ENCODE data around the gene AREL1. TPM values are rescaled to one million over a fixed set of nuclear protein-coding genes. Genes with fewer than 3 reads are reported as not detected.

Gene AREL1
- total RNA-seq, 1 experiment from 2014 or later: 45.9 TPM

- Histone ChIP-seq H3K79me2 (ENCODE audit: insufficient read depth, low read length) (no peaks in the 10 kb centered on the region), H2AFZ (ENCODE audit: low read depth, low read length, poor library complexity, severe bottlenecking) (no peak overlapping the region), H3K36me3 (ENCODE audit: control insufficient read depth in 1 of 2, insufficient read depth in 2 of 2, low read length in 2 of 2) (no peaks in the 10 kb centered on the region), H4K20me1 (ENCODE audit: insufficient read depth) (no peaks in the 10 kb centered on the region), H3K27ac (ENCODE audit: low read depth, low read length) (no peak overlapping the region), H3K27me3 (ENCODE audit: insufficient read depth, low read length) (0 out of 2 replicates have a peak, but pooled peaks cover 6% of the 10 kb centered on the region), H3K9ac (ENCODE audit: low read length) (no peak overlapping the region), H3K9me2 (ENCODE audit: insufficient read depth) (no peaks in the 10 kb centered on the region), H3K4me2 (ENCODE audit: low read length) (no peak overlapping the region), H3K4me1 (ENCODE audit: control insufficient read depth in 1 of 2, insufficient read depth in 2 of 2, low read length in 2 of 2) (peaks cover 40 to 51% of the 10 kb centered on the region in 2 experiments), H3K4me3 (replicated peaks in 1 of 2; ENCODE audit: low read depth in 1 of 2, low read length in 2 of 2) (no peak overlapping the region), H3K9me3 (ENCODE audit: control insufficient read depth in 1 of 2, insufficient read depth in 1 of 2, low read depth in 1 of 2, low read length in 2 of 2) (no peaks in the 10 kb centered on the region)
- DNase-seq (ENCODE audit: low read depth, low spot score) (no peak), ATAC-seq (no peak)
- RAD21 ChIA-PET (ENCODE audit: low non-redundant PET in 1 of 2, low total read pairs in 2 of 2, uncharacterized antibody in 2 of 2, unreplicated experiment in 2 of 2): no interaction called here
- intact Hi-C loops (cut with micrococcal nuclease): no loop called here
- BruUV-seq (replicated peaks): no TSS peak
- CTCF ChIA-PET: interaction anchor here (0.7 to 1.6 kb wide), 2 partner anchors 13 kb away, joined by 3 to 6 read pairs; no protein-coding TSS in a partner anchor
- no peak for TF ChIP-seq POLR2AphosphoS5 (IDR thresholded peaks at IDR 0.05; ENCODE audit: low read depth, low read length)
- TF ChIP-seq, protein P1, sequence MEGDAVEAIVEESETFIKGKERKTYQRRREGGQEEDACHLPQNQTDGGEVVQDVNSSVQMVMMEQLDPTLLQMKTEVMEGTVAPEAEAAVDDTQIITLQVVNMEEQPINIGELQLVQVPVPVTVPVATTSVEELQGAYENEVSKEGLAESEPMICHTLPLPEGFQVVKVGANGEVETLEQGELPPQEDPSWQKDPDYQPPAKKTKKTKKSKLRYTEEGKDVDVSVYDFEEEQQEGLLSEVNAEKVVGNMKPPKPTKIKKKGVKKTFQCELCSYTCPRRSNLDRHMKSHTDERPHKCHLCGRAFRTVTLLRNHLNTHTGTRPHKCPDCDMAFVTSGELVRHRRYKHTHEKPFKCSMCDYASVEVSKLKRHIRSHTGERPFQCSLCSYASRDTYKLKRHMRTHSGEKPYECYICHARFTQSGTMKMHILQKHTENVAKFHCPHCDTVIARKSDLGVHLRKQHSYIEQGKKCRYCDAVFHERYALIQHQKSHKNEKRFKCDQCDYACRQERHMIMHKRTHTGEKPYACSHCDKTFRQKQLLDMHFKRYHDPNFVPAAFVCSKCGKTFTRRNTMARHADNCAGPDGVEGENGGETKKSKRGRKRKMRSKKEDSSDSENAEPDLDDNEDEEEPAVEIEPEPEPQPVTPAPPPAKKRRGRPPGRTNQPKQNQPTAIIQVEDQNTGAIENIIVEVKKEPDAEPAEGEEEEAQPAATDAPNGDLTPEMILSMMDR (IDR thresholded peaks at IDR 0.05 in 2 of 3, conservative IDR thresholded peaks at IDR 0.05 in 1 of 3; ENCODE audit: borderline replicate concordance in 1 of 3, insufficient read depth in 1 of 3, low read depth in 2 of 3, low read length in 2 of 3): no peak
- no peak for TF ChIP-seq MAX (IDR thresholded peaks at IDR 0.05)
- no peak for TF ChIP-seq EGR1 (IDR thresholded peaks at IDR 0.05; ENCODE audit: low read depth)
- POLR2A ChIA-PET: no interaction called here
Measured at GRCh38 chr14:74622257-74622656, 90.6 kb downstream of the AREL1 start.

DNA sequence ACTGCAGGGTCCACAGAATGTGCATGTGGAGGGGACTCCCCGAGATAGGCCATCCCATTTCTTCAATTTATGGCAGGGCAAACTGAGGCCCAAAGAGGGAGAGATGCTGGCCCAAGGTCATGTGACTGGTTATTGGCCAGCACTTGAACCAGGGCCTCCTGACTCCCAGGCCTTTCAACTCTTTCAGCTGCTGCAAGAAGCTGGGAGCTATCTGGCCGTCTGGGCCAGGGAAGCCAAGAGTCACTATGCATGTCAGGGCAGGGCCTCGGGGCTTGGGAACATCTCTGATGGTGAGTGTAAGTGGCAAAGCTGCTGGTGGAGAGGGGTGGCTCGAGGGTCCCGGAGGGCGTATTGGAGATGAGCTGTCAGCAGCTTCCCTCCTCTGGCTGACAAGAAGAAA is 91.3 kb downstream of the AREL1 start:
- no peaks in the 10 kb centered on the region for H3K9me2 ChIP-seq (ENCODE audit: insufficient read depth)
- H3K9ac ChIP-seq (ENCODE audit: low read length): no peak overlapping the region
- ATAC-seq (no peak), DNase-seq (ENCODE audit: low read depth, low spot score) (no peak)
- no peaks in the 10 kb centered on the region for H3K36me3 ChIP-seq (ENCODE audit: control insufficient read depth in 1 of 2, insufficient read depth in 2 of 2, low read length in 2 of 2)
- ChIA-PET CTCF (interaction anchor here (0.7 to 1.0 kb wide), 2 partner anchors 9 to 12 kb away, joined by 3 read pairs; no protein-coding TSS in a partner anchor), POLR2A (no interaction called here), RAD21 (ENCODE audit: low non-redundant PET in 1 of 2, low total read pairs in 2 of 2, uncharacterized antibody in 2 of 2, unreplicated experiment in 2 of 2) (no interaction called here)
- 0 out of 2 replicates have a peak, but pooled peaks cover 6% of the 10 kb centered on the region for H3K27me3 ChIP-seq (ENCODE audit: insufficient read depth, low read length)
- no peaks in the 10 kb centered on the region for H4K20me1 ChIP-seq (ENCODE audit: insufficient read depth)
- TF ChIP-seq ATF3 (IDR thresholded peaks at IDR 0.05): no peak
- TF ChIP-seq EZH2phosphoT487 (IDR thresholded peaks at IDR 0.05; ENCODE audit: borderline replicate concordance): no peak
- TF ChIP-seq POLR2AphosphoS5 (IDR thresholded peaks at IDR 0.05; ENCODE audit: low read depth, low read length): no peak
- TF ChIP-seq CBX3 (IDR thresholded peaks at IDR 0.05; ENCODE audit: low read depth): no peak
- TF ChIP-seq ELF1 (IDR thresholded peaks at IDR 0.05; ENCODE audit: borderline replicate concordance, low read depth): no peak
- no peak for TF ChIP-seq YY1 (IDR thresholded peaks at IDR 0.05; ENCODE audit: extremely low read depth, insufficient replicate concordance, low read depth, low read length)
- TF ChIP-seq EGR1 (IDR thresholded peaks at IDR 0.05; ENCODE audit: low read depth): no peak
- no peak for TF ChIP-seq TCF7L2 (IDR thresholded peaks at IDR 0.05; ENCODE audit: borderline replicate concordance, extremely low read depth, insufficient read depth, insufficient read length)
- no peak for TF ChIP-seq POLR2A (IDR thresholded peaks at IDR 0.05; ENCODE audit: borderline replicate concordance, extremely low read depth, insufficient read depth, insufficient read length)
- TF ChIP-seq, protein P1 (IDR thresholded peaks at IDR 0.05 in 2 of 3, conservative IDR thresholded peaks at IDR 0.05 in 1 of 3; ENCODE audit: borderline replicate concordance in 1 of 3, insufficient read depth in 1 of 3, low read depth in 2 of 3, low read length in 2 of 3): no peak
- TF ChIP-seq SP1 (IDR thresholded peaks at IDR 0.05; ENCODE audit: low read depth): no peak
- TF ChIP-seq RAD21 (IDR thresholded peaks at IDR 0.05; ENCODE audit: low read depth): no peak
- no peak for TF ChIP-seq ZFX (IDR thresholded peaks at IDR 0.05)
- TF ChIP-seq SIN3A (IDR thresholded peaks at IDR 0.05; ENCODE audit: low read depth): no peak
- TF ChIP-seq ZNF274 (IDR thresholded peaks at IDR 0.05; ENCODE audit: low read depth, low read length): no peak
- no peak overlapping the region for H3K4me3 ChIP-seq (replicated peaks in 1 of 2; ENCODE audit: low read depth in 1 of 2, low read length in 2 of 2)
- H3K9me3 ChIP-seq (ENCODE audit: control insufficient read depth in 1 of 2, insufficient read depth in 1 of 2, low read depth in 1 of 2, low read length in 2 of 2): no peaks in the 10 kb centered on the region
- no TSS peak for BruUV-seq (replicated peaks)
- no peak overlapping the region for H3K27ac ChIP-seq (ENCODE audit: low read depth, low read length)
- no peaks in the 10 kb centered on the region for H3K79me2 ChIP-seq (ENCODE audit: insufficient read depth, low read length)
- peaks cover 47 to 58% of the 10 kb centered on the region in 2 experiments for H3K4me1 ChIP-seq (ENCODE audit: control insufficient read depth in 1 of 2, insufficient read depth in 2 of 2, low read length in 2 of 2)
- H3K4me2 ChIP-seq (ENCODE audit: low read length): no peak overlapping the region
- intact Hi-C loops (cut with micrococcal nuclease): no loop called here
- H2AFZ ChIP-seq (ENCODE audit: low read depth, low read length, poor library complexity, severe bottlenecking): no peak overlapping the region
